ENCODE data around the gene EPHA7.

DNA sequence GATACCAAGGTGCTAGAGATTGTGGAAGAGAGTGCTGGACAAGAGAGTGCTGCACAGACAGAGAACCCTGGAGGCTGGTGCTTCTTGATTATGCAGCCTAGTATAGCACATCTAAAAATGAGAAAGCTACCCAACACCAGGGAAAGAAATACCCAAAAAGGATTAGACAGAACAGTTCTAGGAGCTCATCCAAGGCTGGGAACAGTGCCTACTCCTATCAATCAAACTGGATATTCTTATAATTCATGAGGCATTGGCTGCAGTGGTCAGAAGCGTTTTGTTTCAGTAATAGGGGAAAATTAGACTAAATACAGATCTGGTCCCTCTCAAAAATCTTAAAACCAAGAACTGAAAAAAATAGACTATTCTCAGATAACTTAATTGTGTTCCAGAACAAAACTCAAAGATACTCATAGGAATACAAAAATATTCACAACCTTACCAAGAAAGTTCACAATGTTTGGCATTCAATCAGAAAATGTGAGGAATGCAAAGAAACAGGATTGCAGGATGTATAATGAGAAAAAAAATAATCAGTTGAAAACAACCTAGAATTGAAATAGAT, 222.9 kb downstream of the EPHA7 start:
- TF ChIP-seq, protein P1, sequence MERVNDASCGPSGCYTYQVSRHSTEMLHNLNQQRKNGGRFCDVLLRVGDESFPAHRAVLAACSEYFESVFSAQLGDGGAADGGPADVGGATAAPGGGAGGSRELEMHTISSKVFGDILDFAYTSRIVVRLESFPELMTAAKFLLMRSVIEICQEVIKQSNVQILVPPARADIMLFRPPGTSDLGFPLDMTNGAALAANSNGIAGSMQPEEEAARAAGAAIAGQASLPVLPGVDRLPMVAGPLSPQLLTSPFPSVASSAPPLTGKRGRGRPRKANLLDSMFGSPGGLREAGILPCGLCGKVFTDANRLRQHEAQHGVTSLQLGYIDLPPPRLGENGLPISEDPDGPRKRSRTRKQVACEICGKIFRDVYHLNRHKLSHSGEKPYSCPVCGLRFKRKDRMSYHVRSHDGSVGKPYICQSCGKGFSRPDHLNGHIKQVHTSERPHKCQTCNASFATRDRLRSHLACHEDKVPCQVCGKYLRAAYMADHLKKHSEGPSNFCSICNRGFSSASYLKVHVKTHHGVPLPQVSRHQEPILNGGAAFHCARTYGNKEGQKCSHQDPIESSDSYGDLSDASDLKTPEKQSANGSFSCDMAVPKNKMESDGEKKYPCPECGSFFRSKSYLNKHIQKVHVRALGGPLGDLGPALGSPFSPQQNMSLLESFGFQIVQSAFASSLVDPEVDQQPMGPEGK (CRISPR knock-in tag; IDR thresholded peaks at IDR 0.05; ENCODE audit: borderline replicate concordance) = no peak
- TF ChIP-seq OSR1 (CRISPR knock-in tag; IDR thresholded peaks at IDR 0.05) (no peak), BACH2 (CRISPR knock-in tag; IDR thresholded peaks at IDR 0.05; ENCODE audit: borderline replicate concordance) (no peak), RARB (CRISPR knock-in tag; IDR thresholded peaks at IDR 0.05) (no peak), TOX (CRISPR knock-in tag; IDR thresholded peaks at IDR 0.05; ENCODE audit: borderline replicate concordance) (no peak), ARNTL (CRISPR knock-in tag; IDR thresholded peaks at IDR 0.05; ENCODE audit: borderline replicate concordance, low read depth) (no peak), ZNF8 (CRISPR knock-in tag; IDR thresholded peaks at IDR 0.05) (no peak), CSDC2 (CRISPR knock-in tag; IDR thresholded peaks at IDR 0.05) (no peak), SNAI2 (CRISPR knock-in tag; IDR thresholded peaks at IDR 0.05) (no peak)
- TF ChIP-seq, protein P2, sequence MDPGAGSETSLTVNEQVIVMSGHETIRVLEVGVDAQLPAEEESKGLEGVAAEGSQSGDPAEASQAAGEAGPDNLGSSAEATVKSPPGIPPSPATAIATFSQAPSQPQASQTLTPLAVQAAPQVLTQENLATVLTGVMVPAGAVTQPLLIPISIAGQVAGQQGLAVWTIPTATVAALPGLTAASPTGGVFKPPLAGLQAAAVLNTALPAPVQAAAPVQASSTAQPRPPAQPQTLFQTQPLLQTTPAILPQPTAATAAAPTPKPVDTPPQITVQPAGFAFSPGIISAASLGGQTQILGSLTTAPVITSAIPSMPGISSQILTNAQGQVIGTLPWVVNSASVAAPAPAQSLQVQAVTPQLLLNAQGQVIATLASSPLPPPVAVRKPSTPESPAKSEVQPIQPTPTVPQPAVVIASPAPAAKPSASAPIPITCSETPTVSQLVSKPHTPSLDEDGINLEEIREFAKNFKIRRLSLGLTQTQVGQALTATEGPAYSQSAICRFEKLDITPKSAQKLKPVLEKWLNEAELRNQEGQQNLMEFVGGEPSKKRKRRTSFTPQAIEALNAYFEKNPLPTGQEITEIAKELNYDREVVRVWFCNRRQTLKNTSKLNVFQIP (CRISPR knock-in tag; IDR thresholded peaks at IDR 0.05; ENCODE audit: borderline replicate concordance, low read depth) = no peak
- TF ChIP-seq, protein P3, sequence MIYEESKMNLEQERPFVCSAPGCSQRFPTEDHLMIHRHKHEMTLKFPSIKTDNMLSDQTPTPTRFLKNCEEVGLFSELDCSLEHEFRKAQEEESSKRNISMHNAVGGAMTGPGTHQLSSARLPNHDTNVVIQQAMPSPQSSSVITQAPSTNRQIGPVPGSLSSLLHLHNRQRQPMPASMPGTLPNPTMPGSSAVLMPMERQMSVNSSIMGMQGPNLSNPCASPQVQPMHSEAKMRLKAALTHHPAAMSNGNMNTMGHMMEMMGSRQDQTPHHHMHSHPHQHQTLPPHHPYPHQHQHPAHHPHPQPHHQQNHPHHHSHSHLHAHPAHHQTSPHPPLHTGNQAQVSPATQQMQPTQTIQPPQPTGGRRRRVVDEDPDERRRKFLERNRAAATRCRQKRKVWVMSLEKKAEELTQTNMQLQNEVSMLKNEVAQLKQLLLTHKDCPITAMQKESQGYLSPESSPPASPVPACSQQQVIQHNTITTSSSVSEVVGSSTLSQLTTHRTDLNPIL (CRISPR knock-in tag; IDR thresholded peaks at IDR 0.05; ENCODE audit: low read depth) = no peak
- TF ChIP-seq, protein P4, sequence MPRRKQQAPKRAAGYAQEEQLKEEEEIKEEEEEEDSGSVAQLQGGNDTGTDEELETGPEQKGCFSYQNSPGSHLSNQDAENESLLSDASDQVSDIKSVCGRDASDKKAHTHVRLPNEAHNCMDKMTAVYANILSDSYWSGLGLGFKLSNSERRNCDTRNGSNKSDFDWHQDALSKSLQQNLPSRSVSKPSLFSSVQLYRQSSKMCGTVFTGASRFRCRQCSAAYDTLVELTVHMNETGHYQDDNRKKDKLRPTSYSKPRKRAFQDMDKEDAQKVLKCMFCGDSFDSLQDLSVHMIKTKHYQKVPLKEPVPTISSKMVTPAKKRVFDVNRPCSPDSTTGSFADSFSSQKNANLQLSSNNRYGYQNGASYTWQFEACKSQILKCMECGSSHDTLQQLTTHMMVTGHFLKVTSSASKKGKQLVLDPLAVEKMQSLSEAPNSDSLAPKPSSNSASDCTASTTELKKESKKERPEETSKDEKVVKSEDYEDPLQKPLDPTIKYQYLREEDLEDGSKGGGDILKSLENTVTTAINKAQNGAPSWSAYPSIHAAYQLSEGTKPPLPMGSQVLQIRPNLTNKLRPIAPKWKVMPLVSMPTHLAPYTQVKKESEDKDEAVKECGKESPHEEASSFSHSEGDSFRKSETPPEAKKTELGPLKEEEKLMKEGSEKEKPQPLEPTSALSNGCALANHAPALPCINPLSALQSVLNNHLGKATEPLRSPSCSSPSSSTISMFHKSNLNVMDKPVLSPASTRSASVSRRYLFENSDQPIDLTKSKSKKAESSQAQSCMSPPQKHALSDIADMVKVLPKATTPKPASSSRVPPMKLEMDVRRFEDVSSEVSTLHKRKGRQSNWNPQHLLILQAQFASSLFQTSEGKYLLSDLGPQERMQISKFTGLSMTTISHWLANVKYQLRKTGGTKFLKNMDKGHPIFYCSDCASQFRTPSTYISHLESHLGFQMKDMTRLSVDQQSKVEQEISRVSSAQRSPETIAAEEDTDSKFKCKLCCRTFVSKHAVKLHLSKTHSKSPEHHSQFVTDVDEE (CRISPR knock-in tag; IDR thresholded peaks at IDR 0.05) = no peak
